ENCODE results near the gene LARP1.
A peak's percentile ranks its signal among the peaks of the same experiment; 100 is the strongest.
"Not testable (repeated sequence)": the region's sequence is repeated elsewhere in the genome, so short reads cannot be mapped to it uniquely, and the experiment has no call there.

Gene LARP1

GRCh38 chr5:154735362-154735761 is 19.8 kb upstream of the LARP1 start:
- DNase-seq (ENCODE audit: low spot score): not testable (repeated sequence)

DNA sequence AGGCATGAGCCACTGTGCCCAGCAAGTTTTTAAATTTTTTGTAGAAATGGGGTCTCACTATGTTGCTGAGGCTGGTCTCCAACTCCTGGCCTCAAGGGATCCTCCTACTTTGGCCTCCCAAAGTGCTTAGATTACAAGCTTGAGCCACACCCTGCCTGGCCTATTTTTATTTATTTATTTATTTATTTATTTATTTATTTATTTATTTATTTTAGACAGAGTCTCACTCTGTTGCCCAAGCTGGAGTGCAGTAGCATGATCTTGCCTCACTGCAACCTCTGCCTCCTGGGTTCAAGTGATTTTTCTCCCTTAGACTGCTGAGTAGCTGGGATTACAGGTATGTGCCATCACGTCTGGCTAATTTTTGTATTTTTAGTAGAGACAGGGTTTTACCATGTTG is 18.8 kb upstream of the LARP1 start:
- DNase-seq (ENCODE audit: low spot score): not testable (repeated sequence)

GRCh38 chr5:154737667-154738320 is 17.4 kb upstream of the LARP1 start:
- DNase-seq (ENCODE audit: low spot score): no peak

DNA sequence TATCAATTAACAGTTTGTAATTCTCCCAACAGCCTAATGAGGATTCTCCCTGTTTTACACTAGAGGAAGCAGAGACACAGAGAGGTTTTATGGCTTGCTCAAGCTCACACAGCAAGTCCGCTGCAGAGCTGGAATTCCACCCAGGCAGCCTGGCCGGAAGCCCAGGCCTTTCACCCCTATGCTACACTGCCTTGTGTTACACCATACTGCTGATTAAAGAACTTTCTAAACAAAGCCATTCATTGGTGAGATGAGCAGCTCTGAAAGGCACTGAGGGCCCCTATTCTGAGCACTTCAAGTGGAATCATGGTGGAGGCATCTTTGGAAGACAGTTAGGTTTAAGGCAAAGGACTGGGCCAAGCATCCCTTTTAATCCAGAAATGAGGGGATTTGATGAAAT is 14.7 kb upstream of the LARP1 start:
- no peak for DNase-seq (ENCODE audit: low spot score)

DNA sequence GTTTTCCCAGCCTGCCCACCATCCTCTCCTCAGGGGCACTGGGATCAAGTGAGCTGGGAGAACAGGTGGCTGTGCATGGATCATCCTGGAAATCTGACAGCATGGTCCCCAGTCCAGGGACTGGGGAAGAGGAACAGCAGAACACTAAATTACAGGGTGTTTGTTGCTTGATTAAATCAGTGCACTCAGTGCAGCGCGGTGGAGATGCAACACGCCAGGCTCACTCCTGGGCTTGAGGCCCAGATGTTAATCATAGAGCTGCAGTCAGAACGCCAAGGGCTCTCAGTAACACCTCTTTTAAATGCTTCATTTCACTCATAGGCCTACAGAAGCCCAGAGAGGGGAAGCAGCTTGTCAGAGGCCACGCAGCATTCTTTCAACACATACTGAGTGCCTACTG is 14.2 kb upstream of the LARP1 start:
- no peak for DNase-seq (ENCODE audit: low spot score)

DNA sequence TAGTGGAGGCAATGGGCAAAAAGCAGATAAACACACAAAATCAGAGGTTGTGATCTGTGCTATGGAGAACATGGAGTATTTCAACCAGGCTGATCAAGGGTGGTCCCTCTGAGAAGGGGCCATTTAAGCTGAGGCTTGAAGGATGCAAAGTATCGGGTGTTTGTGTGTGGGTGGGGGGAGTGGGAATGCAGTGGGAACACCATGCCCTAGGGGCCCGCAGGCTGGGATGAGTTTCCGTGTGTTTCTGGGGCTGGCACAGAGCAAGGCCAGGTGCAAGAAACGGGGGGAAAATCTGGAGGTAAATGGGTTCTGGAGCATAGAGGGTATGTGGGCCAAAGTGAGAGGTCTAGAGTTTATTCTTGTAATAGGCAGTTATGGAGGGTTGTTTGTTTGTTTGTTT is 13.8 kb upstream of the LARP1 start:
- no peak for DNase-seq (ENCODE audit: low spot score)

- DNase-seq (ENCODE audit: low spot score): no peak
These were observed 11.4 kb upstream of the LARP1 start for GRCh38 chr5:154743812-154744211.

DNA sequence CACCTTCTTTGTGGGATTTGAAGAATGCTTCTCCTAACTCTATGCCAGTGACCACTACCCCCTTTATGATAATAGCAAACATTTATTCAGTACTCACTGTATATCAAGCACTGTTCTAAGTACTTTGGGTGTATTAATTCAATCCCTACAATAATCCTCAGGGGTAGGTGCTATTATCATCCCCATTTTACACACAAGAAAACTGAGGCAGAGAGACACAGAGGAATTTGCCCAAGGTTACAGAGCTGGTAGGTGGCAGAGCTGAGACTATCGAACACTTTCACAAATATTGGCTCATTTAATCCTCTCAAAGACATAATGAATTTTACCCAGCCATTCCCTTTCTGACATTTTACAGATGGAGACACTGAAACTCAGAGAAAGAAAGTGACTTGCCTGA is 9.8 kb upstream of the LARP1 start:
- DNase-seq (ENCODE audit: low spot score): no peak

GRCh38 chr5:154749491-154749890 is 5.7 kb upstream of the LARP1 start:
- DNase-seq (ENCODE audit: low spot score): no peak

DNA sequence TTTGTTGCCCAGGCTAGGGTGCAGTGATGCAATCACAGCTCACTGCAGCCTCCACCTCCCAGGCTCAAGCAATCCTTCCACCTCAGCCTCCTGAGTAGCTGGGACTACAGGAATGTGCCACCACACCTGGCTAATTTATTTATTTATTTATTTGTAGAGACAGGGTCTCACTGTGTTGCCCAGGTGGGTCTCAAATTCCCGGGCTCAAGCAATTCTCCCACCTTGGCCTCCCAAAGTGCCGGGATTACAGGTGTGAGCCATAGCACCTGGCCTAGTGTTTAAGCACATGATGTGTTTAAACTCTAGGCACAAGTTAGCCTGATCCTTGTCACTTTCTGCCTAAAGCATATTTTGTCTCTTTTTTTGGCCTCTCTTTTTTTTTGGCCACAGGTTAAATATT is 4.5 kb upstream of the LARP1 start:
- DNase-seq (ENCODE audit: low spot score): not testable (repeated sequence)

GRCh38 chr5:154751854-154752253 is 3.3 kb upstream of the LARP1 start:
- no peak for DNase-seq (ENCODE audit: low spot score)

GRCh38 chr5:154753792-154754191 is 1.4 kb upstream of the LARP1 start:
- no peak for DNase-seq (ENCODE audit: low spot score)

DNA sequence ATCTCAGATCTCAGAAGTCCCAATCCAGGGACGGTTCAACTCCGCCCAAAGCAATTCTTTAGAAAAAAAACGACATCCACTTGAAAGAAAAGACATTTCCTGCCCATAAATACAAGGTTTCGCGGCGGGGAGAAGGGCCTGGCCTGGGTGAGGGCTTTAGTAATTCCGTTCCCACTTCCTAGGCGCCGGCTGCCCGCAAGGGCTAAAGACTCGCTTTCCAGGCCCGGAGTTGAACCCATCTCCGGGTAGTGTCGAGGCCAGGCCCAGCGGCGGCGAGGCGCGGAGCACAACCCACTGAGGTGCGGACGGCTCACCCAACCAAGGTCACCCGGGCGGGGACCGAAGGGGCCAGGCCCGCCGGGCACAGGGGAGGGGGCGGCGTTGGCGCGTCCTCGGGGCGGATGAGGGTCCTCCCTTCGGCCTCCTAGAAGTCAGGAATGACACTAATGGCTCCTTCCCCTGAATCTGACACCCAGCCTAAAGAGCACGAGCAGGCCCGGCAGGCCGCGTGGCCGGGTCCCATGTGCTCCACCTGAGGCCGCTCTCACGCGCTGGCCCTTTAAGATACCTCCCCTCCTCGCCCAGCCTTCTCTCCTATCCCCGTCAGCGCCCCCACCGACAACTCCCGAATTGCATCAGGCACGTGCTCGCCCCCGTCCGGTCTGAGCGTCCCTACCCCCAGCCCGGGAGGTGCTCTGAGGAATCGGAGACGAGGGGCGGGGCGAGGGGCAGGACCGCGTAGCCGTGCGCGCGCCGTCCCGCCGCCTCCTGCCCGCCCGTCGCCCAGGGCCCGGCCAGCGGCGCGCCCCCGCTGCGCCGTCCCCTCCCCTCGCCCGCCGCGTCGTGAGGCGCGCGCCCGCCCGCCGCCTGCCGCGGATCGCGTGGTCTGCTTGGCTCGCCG is 467 bp upstream of the LARP1 start:
- peak; percentile 98 for DNase-seq (ENCODE audit: low spot score)

DNA sequence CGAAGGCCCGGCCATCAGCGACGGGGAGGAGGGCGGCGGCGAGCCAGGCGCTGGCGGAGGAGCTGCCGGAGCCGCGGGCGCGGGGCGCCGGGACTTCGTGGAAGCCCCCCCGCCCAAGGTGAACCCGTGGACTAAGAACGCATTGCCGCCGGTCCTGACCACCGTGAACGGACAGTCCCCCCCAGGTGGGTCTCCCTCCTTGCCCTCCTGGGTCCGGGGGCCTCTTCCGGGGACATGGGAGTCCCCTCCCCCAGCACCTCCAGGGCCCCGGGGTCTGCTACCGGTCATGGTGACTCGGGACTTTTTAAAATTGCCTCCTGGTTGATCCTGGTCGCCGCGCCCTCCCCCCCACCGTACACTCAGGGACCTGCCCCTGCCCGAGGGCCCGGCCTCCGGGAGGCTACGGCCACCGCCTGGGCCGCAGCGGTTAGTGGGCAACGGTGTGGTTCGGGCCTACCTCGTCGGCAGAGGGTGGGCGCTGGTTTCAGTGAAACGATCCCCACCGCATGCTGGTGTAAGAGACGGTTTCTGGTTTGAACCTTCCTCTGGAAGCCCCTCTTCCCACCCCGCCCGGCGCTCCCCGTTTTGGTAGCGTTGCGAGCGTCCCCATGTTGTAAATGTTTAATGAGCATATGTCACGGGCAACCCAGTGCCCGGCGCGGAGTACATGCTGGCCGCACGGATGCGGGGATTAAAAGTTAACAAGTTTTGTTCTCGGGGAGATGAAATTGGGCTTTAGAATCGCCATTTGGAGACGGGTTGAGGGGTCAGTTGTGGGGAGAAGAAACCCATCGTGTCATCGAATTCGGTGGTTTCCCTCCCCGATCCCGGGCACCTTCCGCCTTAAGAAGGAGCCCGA is 1.1 kb downstream of the LARP1 start:
- no peak for DNase-seq (ENCODE audit: low spot score)

DNA sequence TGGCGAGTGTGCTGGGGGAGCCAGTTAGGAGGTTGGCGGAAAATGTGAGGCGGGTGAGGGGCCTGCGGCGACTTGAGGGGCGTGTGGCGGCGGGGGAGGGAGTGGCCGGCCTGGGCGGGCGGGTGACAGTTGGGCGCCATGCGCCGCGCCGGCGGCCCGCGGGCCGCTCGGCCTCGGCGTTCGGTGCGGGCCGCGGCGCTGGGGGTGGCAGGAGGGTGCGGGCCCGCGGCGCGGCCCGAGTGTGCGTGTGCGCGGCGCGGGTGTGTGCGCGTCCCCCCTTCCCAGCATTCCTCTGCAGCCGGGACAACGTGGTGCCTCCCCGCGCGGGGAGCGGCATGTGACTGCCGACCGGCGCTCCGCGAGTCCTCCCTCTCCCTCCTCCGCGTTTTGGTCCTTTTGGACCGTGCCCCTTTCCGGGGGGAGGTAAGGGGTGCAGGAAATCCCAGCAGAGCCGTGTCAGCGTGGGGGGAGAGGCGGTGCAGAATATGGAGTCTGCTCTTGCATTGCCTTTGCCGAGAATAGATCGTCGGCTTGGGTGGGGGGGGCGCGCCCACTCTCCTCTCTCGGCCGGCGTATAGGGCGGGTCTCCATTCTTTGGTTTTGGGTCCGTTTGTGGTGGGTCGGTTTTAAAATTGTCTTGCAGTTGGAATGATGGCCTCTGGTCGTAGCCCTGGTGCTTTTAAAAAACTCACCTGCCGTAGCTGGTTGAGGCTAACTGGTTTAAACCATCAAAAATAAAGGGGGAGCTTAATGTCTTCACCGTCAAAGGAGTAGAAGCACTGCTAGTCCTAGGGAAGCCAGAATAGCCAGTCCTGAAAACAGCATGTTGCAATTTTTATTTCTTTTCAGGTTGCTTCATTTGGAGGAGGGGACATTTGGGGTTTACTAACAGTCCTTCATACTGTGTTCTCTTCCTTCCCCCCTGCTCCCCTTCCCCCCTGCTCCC is 2.0 kb downstream of the LARP1 start:
- DNase-seq (ENCODE audit: low spot score): peak; percentile 72

DNA sequence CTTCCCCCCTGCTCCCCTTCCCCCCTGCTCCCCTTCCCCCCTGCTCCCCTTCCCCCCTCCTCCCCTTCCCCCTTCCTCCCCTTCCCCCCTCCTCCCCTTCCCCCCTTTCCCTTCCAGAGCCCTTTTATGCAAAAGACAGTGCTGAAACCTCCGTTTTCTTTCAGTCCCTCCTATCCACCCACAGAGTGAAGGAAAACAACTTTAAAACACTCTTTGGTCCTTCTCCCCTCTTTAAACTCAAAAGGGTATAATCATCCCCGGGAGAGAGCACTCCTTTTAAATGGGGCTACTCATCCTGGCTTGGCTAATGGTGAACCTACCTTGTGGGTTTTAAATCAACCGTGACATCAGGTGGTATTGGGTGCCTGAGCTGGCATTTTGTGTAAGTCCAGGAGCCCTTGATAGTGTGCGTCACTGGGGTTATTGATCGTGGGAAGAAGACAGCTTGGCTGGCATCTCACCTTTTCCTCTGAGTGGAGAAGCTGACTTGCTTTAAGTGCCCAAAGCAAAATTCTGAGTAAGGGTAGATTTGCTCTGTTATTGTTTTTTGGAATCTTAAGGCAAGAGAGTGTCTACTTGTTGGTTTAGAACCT is 2.7 kb downstream of the LARP1 start:
- no peak for DNase-seq (ENCODE audit: low spot score)

DNA sequence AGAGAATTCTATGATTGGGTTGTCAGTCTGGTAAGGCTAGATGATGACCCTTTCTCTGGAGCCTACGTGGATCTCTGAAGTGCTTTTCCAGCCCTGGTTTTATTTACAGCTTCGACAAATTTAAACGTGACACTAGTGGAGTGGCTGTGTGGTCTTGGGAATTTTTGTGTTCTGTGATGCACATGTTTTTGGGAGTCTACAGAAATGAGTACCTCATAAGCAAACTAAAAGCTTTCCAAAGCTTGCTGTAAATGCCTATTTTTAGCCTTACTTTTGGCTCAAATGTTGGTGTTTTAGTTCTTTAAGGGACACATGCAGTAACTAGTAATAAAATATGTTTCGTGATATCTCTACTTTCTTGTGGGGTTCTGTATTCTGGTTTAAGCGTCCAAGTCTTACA is 3.3 kb downstream of the LARP1 start:
- DNase-seq (ENCODE audit: low spot score): no peak

- DNase-seq (ENCODE audit: low spot score): no peak
These were observed 3.8 kb downstream of the LARP1 start for GRCh38 chr5:154758977-154759376.

DNA sequence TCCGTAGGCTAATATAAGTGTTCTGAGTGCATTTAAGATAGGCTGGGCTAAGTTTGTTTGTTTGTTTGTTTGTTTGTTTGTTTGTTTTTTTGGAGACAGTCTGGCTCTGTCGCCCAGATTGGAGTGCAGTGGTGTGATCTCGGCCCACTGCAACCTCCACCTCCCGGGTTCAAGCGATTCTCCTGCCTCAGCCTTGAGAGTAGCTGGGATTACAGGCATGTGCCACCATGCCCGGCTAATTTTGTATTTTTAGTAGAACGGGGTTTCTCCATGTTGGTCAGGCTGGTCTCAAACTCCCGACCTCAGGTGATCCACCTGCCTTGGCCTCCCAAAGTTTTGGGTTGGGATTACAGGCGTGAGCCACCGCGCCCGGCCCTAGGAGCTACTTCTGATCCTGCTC is 4.7 kb downstream of the LARP1 start:
- DNase-seq (ENCODE audit: low spot score): not testable (repeated sequence)

DNA sequence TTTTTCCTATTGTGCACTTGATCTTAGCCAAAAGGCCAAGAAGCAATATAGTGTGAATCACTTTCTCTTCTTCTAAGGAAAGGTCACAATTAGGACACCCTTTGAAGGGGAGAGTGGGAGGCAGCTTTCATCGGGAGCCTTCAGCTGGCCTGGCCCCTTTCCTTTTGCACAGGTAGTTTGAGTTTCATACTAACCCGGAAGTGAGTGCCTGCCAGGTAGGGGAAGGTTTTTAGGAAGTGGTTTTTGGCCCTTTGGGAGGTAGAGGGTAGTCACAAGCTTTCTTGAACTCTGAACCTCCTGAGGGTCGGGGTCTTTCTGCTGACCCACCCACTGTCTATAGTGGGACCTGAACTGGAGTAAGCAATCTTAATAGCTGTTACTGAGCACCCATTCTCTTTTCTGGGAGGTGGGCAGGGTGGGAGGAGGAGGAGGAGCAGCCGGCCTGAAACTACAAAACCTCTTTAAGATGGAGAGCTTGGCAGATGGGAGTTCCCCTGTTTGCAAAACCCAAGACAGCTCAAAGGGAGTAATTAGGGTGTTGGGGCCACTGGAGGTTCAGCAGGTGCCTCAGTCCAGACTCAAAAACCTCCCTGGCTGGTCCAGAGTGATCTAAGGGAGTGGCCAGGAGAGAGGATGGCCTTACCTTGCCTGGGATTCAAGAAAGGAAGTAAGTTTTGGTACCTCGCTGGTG is 6.0 kb downstream of the LARP1 start:
- DNase-seq (ENCODE audit: low spot score): no peak
